Kidney (tissue), 14 donors: ENCODE data around the gene BCAS2. TPM values are rescaled to one million over a fixed set of nuclear protein-coding genes. Genes with fewer than 3 reads are reported as not detected.

Source experiments
- DNase-seq, 5 donors: peaks; one replicate each; pipeline ENCODE4 v3.0.0-alpha.2; 2013 to 2020
- FAIRE-seq: peaks from 2 replicates; lab custom pipeline; 2012; peaks lifted over from hg19 to GRCh38; lab: Jason Lieb, UNC
- H3K27ac ChIP-seq, 2 donors: one replicate each; pipeline ENCODE4 v1.7.0; 2013; ENCODE audit warnings: low read depth in 2 of 2, low read length in 2 of 2, inconsistent platforms in 1 of 2
- H3K27me3 ChIP-seq: one replicate; pipeline ENCODE4 v1.7.1; 2013; ENCODE audit warnings: low read length, inconsistent platforms; ENCODE audit not compliant: control insufficient read depth, insufficient read depth
- H3K36me3 ChIP-seq, 3 donors: one replicate each; pipeline versions ENCODE4 v1.7.0 to v1.7.1; 2013; ENCODE audit warnings: low read length in 3 of 3, control low read depth in 1 of 3, inconsistent platforms in 1 of 3; ENCODE audit not compliant: insufficient read depth in 3 of 3, control insufficient read depth in 2 of 3
- H3K4me1 ChIP-seq, 3 donors: one replicate each; pipeline versions ENCODE4 v1.7.0 to v1.7.1; 2013; ENCODE audit warnings: low read length in 3 of 3, inconsistent platforms in 1 of 3, low read depth in 1 of 3; ENCODE audit not compliant: control insufficient read depth in 2 of 3, insufficient read depth in 2 of 3
- H3K4me3 ChIP-seq, 3 donors: one replicate each; pipeline versions ENCODE4 v1.7.0 to v1.8.1; 2013; ENCODE audit warnings: low read length in 3 of 3, control low read depth in 1 of 3, inconsistent platforms in 1 of 3
- H3K9ac ChIP-seq, 3 donors: one replicate each; pipeline versions ENCODE4 v1.7.0 to v1.7.1; 2013; ENCODE audit warnings: low read length in 3 of 3, control low read depth in 1 of 3, inconsistent platforms in 1 of 3
- H3K9me3 ChIP-seq, 3 donors: one replicate each; pipeline versions ENCODE4 v1.7.0 to v1.7.1; 2013; ENCODE audit warnings: low read length in 3 of 3, control low read depth in 1 of 3, inconsistent platforms in 1 of 3; ENCODE audit not compliant: control insufficient read depth in 2 of 3, insufficient read depth in 1 of 3
- CTCF ChIP-seq: IDR thresholded peaks from 3 replicates; pipeline ENCODE4 v1.5.1; 2012; ENCODE audit warnings: mild to moderate bottlenecking, moderate library complexity, borderline replicate concordance; ENCODE audit not compliant: insufficient read depth; ENCODE audit errors: extremely low read depth
- intact Hi-C: fragments of 100-400 bp; cut with DNase I; formaldehyde crosslinking; loops from one replicate; pipeline ENCODE4 v1.11.1; 2022
- polyA plus RNA-seq: library from polyadenylated mRNA; stranded (reverse); fragments of 350-450 nt; fragmentation: Illumina TruSeq; extraction: RNeasy Lipid Tissue Mini Kit (QIAGEN cat#74804); gene quantifications from one replicate; pipeline ENCODE4 v1.2.3, GENCODE V29; 2014; ENCODE audit warnings: low read depth, low replicate concordance; ENCODE audit not compliant: insufficient read depth
- total RNA-seq: library from RNA; stranded (reverse); fragmentation: NEBNext Ultra II Directional; extraction: Animal tissue kit (Norgen Biotek cat#: 25700); gene quantifications from one replicate; pipeline ENCODE4 v1.2.1, GENCODE V29; 2021
- donor health status: control.
- donor health status: control.
- donor health status: control.
- donor health status: control.
- donor health status: control.
- donor health status: DM: yes; HTN: yes; CAD: no.
- donor health status: Normal renal cell carcinoma (clear cell type).

Gene BCAS2
- total and polyA plus RNA-seq, 2 donors from 2014 or later, result 37.2 to 51.4 TPM

- Histone ChIP-seq H3K27ac (no peak overlapping the region), H3K4me1 (no peaks in the 10 kb centered on the region), H3K27me3 (no peaks in the 10 kb centered on the region), H3K9ac (no peak overlapping the region), H3K4me3 (no peak overlapping the region), H3K9me3 (no peaks in the 10 kb centered on the region), H3K36me3 (no peaks in the 10 kb centered on the region)
- TF ChIP-seq CTCF, result no peak
- intact Hi-C loops, result no loop called here
- DNase-seq (no peak), FAIRE-seq (no peak)
Measured at GRCh38 chr1:114536043-114536442, 45.4 kb downstream of the BCAS2 start.

- FAIRE-seq, result no peak
- intact Hi-C loops, result no loop called here
Measured at GRCh38 chr1:114535401-114535800, 46.0 kb downstream of the BCAS2 start.

GRCh38 chr1:114531094-114531493, 50.3 kb downstream of the BCAS2 start:
- DNase-seq, result no peak
- H3K27me3 ChIP-seq, result no peaks in the 10 kb centered on the region
- no peak for TF ChIP-seq CTCF
- no peaks in the 10 kb centered on the region for H3K36me3 ChIP-seq
- no peak for FAIRE-seq
- intact Hi-C loops, result no loop called here
- H3K4me3 ChIP-seq, result no peak overlapping the region
- H3K4me1 ChIP-seq, result no peaks in the 10 kb centered on the region
- H3K9me3 ChIP-seq, result no peaks in the 10 kb centered on the region
- H3K27ac ChIP-seq, result no peak overlapping the region
- H3K9ac ChIP-seq, result no peak overlapping the region

More at GRCh38 chr1:114535401-114535800, 46.0 kb downstream of the BCAS2 start:
- Histone ChIP-seq H3K9ac (no peak overlapping the region), H3K36me3 (no peaks in the 10 kb centered on the region), H3K9me3 (no peaks in the 10 kb centered on the region), H3K4me3 (no peak overlapping the region), H3K4me1 (no peaks in the 10 kb centered on the region), H3K27ac (no peak overlapping the region), H3K27me3 (no peaks in the 10 kb centered on the region)
- TF ChIP-seq CTCF, result no peak
- DNase-seq, result no peak

- Histone ChIP-seq H3K27ac (no peak overlapping the region), H3K9ac (no peak overlapping the region), H3K4me1 (no peaks in the 10 kb centered on the region), H3K4me3 (no peak overlapping the region), H3K36me3 (no peaks in the 10 kb centered on the region), H3K27me3 (no peaks in the 10 kb centered on the region), H3K9me3 (no peaks in the 10 kb centered on the region)
- no peak for DNase-seq
- FAIRE-seq, result no peak
- intact Hi-C loops, result no loop called here
- no peak for TF ChIP-seq CTCF
Measured at GRCh38 chr1:114530224-114530623, 51.2 kb downstream of the BCAS2 start.
